HG02759 (cell line): Measurements from ENCODE around the gene EVA1B.

Experiments
- ATAC-seq: cut with Tn5 transposase; IDR thresholded peaks from one replicate; pipeline ENCODE4 v1.9.1; 2021; ENCODE audit warnings: mild to moderate bottlenecking, moderate library complexity; ENCODE audit not compliant: unreplicated experiment

The EVA1B gene

DNA sequence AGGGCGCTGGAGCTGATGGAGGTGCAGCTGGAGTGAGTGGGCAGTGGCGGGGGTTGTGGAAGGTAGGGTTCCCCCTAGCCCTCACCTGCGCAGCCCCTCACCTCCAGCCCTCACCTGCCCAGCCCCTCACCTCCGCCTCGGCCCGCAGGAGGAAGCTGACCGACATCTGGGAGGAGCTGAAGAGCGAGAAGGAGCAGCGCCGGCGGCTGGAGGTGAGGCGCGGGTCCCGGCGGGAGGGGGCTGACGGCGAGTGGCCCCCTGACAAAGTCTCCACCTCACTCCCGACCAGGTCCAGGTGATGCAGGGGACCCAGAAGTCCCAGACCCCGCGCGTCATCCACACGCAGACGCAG is 2.7 kb downstream of the EVA1B start:
- no peak for ATAC-seq

GRCh38 chr1:36320291-36320761 is 3.1 kb downstream of the EVA1B start:
- ATAC-seq, result no peak

GRCh38 chr1:36309397-36309796 is 14.0 kb downstream of the EVA1B start:
- no peak for ATAC-seq

DNA sequence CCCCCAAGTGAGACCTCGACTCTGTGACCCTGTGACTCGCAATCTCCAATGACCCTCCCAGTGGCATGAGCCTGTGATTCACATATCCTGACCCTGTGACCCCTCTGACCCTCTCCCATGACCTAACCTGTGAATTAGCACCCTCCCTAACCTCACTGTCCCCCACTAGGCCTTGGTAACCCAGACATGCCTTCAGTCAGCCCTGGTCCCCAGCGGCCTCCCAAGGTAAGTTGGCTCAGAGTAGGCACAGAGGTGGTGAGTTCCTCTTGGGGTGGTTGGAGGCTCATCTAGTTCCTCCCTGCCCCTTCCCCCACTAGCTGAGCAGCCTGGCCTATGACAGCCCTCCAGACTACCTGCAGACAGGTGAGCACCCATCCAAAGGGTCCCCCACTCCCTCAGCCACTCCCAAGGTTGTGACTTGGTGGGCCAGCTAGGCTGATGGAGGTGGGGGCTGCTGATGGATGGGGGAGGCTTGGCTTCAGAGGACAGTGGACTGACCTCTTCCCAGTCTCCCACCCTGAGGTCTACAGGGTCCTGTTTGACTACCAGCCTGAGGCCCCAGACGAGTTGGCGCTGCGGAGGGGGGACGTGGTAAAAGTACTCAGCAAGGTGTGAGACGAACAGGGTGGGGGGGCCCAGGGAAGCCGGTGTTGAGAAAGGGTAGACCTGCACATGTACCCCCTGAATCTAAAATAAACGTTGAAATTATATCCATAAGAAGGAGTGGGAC is 15.7 kb downstream of the EVA1B start:
- ATAC-seq, result no peak

- peak; percentile 97 for ATAC-seq
These were observed 16.5 kb downstream of the EVA1B start for GRCh38 chr1:36306902-36307456.

- peak; percentile 33 for ATAC-seq
These were observed 17.1 kb downstream of the EVA1B start, which contains the start of gene SH3D21 for GRCh38 chr1:36306210-36306901. TSS of gene SH3D21 (plus strand) at chr1:36306368. CDS start at chr1:36306421, 53 bp downstream.

DNA sequence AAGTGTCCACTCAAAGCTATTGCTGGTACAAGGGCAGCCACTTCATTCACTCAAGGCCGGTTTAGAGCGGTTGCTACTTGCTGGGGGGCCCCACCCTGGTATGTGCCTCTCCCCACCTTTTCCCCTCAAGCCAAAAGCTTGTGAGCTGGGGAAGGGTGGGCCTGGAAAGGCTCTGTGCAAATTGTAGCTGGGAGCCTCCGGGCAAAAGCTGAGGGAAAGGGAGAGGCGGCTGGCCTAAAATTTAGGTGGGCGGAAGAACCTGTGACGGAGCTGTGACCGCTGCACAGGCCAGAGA is 17.6 kb downstream of the EVA1B start:
- no peak for ATAC-seq

- ATAC-seq, result no peak
These were observed 18.2 kb downstream of the EVA1B start for GRCh38 chr1:36304970-36305914.

DNA sequence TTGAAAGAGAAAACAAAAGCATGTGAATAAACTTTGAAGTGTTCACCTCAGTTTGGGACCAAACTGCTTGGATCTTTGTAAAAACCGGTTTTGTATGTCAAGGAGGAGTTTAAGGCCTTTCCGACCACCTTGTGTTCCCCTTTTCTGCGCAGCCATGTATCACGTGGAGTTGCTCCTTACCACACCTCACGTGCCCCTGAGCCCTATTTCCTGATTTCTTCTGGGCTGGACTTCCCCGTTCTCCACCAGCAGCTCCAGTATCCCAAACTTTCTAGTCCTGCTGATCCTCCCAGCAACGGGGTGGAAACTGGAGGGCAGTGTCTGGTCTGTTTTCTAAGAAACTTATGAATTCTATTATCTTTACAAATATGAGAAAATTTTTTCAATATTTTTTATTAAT is 18.9 kb downstream of the EVA1B start:
- no peak for ATAC-seq

DNA sequence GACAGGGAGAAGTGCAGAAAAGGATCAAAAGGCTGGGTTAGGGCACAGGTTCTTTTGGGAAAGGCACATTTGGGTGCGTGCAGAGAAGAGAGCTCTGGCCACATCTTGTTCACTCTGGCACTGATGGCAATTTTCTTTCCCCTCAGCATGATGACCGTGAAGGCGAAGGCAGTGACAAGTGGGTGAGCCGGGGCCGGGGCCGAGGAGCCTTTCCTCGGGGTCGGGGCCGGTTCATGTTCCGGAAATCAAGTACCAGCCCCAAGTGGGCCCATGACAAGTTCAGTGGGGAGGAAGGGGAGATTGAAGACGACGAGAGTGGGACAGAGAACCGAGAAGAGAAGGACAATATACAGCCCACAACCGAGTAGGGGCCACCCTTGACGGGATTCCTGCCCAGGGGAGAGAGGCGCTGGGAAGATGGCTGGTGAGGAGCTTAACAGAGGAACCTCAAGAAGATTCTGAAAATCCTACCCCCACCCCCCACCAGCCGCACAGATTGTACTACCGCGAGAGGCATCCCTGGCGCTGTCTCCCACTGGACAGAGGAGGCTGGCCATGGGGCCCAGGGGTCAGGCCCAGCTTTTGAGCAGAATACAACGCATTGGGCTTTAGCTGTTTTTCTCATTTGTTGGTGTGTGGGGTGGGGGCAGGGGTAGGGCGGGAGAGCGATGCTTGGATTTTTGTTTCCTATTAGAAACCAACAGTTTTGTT is 19.6 kb downstream of the EVA1B start:
- ATAC-seq, result no peak

GRCh38 chr1:36303244-36303643 is 20.2 kb downstream of the EVA1B start:
- no peak for ATAC-seq

DNA sequence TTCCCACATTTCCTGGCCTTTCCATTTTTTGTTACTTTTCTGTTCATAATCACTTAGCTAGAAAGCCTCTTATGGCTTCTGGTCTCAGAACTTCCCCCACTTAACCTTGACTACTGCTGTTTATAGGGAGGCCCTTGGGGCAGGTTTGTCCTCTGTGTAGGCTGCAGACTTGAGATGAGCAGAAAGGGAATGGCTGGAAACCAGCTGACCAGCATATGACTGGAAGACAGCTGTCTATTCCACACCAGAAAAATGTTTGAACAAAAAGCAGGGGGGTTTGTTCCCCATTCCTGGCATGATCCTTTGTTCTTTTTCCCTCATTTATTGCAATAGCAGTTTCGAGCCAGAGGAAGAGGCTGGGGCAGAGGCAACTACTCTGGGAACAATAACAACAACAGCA is 22.2 kb downstream of the EVA1B start:
- ATAC-seq, result no peak

DNA sequence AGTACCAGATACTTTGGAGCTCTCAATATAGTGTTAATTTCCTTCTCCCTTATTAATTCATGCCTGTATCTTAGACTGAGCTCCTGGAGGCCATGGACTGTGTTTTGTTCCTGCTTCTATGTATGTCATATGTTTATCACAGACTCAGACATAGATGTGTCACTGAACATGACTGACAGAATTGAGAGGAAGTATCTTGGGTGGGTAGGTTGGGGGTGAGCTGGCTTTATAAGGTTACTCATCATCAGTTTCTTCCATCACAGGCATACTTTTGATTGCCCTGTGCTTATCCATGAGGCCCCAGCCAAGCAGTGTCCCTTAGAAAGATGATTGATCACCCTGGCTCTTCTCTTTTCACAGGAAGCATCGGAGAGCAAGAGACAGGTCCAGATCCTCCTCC is 22.9 kb downstream of the EVA1B start:
- no peak for ATAC-seq

- ATAC-seq, result no peak
These were observed 24.8 kb downstream of the EVA1B start for GRCh38 chr1:36298640-36299039.

- no peak for ATAC-seq
These were observed 26.4 kb downstream of the EVA1B start for GRCh38 chr1:36297062-36297461.

DNA sequence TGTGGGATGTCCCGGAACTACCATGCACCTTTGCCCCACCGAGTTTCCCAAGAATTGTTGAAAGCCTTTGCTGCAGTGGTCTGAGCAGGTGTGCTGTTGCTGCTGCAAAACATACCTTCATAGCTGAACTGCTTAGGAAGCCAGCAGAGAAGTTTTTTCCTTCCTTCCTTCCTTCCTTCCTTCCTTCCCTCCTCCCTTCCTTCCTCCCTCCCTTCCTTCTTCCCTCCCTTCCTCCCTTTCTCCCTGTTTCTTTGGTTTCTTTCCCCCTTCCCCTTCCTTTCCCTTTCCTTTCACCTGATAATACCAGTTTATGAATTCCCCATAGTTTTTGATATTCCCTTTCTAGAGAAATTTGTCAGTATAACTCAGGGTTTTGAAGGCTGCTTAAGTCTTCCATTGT is 28.1 kb downstream of the EVA1B start:
- ATAC-seq, result no peak

DNA sequence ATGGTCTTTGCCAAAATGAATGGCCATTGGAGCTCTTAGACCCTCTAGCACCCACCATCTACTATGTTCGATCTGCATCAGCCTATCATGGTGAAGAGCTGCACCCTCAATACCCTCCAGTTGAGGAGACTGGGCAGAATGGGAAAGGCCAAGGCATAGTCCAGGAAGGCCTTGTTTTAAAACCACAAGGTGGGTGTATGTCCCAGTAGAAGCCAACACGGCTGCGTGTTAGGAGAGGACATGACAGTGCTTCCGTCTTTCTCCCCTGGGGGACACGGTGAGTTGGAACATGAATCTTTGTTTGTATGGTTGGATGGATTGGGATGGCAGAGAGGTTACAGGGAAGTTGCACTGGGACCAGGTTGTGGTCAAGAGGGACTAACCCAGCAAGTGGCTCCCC is 35.9 kb downstream of the EVA1B start:
- ATAC-seq, result no peak

DNA sequence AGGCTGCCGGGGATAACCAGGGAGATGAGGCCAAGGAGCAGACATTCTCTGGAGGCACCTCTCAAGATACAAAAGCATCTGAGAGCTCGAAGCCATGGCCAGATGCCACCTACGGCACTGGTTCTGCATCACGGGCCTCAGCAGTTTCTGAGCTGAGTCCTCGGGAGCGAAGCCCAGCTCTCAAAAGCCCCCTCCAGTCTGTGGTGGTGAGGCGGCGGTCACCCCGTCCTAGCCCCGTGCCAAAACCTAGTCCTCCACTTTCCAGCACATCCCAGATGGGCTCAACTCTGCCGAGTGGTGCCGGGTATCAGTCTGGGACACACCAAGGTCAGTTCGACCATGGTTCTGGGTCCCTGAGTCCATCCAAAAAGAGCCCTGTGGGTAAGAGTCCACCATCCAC is 36.6 kb downstream of the EVA1B start:
- ATAC-seq, result no peak

DNA sequence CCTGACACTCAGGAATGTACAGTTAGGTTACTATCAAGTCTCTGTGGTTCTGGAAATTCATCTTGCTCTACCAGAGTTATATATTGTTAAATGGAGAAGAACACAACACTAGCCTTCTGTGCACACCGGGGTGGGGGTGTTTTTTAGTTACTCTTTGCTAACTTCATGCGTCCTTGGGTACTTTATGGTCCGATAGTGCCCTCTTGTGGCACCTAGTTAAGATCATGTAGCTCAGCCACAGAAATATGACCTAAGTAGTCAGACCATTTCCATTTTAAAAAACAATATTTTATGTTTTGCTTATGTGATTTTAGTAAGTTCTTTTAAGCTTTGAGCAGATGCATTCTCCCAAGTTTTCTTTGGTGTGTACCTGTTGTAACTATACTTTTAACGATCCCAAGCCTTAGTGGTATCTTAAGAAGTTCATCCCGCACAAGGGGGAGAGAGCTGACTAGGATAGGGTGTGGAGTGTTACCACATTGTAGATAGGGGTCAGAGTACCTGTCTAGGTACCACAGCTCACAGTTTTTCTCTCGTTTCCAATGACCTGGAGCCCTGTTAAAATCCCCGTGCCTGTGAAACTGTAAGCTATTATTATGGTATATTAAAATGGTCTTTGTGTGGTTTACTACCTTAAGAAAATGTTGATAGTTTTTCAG is 37.9 kb downstream of the EVA1B start:
- ATAC-seq, result no peak

GRCh38 chr1:36284517-36284916 is 38.9 kb downstream of the EVA1B start:
- no peak for ATAC-seq
